ENCODE measurements around the gene SIVA1. TPM values are rescaled to one million over a fixed set of nuclear protein-coding genes. Genes with fewer than 3 reads are reported as not detected.
A peak's percentile ranks its signal among the peaks of the same experiment; 100 is the strongest.

SIVA1 gene
- total and polyA plus RNA-seq, 2 of the 8 experiments (the other 6 are each of a cell fraction or from before 2014, with no cell fraction given): 123 to 589 TPM

DNA sequence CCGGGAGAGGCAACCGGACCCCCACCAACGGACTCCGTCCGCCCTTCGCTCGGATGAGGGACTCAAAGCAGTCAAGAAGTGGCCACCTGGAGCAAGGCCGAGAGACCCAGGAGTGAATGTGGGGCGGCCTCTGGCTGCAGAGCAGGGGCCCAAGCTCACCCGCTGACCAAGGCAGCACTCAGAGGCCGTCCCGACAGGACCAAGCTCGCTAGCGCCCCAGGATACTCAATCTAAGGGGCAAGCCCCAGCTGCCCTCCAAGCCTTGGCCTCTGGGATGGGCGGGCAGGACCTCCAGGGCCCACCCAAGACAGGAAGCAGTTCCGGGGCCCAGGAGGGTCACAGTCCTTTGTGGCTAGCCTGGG is 41.7 kb downstream of the SIVA1 start (continued):
- TF ChIP-seq, protein P1, sequence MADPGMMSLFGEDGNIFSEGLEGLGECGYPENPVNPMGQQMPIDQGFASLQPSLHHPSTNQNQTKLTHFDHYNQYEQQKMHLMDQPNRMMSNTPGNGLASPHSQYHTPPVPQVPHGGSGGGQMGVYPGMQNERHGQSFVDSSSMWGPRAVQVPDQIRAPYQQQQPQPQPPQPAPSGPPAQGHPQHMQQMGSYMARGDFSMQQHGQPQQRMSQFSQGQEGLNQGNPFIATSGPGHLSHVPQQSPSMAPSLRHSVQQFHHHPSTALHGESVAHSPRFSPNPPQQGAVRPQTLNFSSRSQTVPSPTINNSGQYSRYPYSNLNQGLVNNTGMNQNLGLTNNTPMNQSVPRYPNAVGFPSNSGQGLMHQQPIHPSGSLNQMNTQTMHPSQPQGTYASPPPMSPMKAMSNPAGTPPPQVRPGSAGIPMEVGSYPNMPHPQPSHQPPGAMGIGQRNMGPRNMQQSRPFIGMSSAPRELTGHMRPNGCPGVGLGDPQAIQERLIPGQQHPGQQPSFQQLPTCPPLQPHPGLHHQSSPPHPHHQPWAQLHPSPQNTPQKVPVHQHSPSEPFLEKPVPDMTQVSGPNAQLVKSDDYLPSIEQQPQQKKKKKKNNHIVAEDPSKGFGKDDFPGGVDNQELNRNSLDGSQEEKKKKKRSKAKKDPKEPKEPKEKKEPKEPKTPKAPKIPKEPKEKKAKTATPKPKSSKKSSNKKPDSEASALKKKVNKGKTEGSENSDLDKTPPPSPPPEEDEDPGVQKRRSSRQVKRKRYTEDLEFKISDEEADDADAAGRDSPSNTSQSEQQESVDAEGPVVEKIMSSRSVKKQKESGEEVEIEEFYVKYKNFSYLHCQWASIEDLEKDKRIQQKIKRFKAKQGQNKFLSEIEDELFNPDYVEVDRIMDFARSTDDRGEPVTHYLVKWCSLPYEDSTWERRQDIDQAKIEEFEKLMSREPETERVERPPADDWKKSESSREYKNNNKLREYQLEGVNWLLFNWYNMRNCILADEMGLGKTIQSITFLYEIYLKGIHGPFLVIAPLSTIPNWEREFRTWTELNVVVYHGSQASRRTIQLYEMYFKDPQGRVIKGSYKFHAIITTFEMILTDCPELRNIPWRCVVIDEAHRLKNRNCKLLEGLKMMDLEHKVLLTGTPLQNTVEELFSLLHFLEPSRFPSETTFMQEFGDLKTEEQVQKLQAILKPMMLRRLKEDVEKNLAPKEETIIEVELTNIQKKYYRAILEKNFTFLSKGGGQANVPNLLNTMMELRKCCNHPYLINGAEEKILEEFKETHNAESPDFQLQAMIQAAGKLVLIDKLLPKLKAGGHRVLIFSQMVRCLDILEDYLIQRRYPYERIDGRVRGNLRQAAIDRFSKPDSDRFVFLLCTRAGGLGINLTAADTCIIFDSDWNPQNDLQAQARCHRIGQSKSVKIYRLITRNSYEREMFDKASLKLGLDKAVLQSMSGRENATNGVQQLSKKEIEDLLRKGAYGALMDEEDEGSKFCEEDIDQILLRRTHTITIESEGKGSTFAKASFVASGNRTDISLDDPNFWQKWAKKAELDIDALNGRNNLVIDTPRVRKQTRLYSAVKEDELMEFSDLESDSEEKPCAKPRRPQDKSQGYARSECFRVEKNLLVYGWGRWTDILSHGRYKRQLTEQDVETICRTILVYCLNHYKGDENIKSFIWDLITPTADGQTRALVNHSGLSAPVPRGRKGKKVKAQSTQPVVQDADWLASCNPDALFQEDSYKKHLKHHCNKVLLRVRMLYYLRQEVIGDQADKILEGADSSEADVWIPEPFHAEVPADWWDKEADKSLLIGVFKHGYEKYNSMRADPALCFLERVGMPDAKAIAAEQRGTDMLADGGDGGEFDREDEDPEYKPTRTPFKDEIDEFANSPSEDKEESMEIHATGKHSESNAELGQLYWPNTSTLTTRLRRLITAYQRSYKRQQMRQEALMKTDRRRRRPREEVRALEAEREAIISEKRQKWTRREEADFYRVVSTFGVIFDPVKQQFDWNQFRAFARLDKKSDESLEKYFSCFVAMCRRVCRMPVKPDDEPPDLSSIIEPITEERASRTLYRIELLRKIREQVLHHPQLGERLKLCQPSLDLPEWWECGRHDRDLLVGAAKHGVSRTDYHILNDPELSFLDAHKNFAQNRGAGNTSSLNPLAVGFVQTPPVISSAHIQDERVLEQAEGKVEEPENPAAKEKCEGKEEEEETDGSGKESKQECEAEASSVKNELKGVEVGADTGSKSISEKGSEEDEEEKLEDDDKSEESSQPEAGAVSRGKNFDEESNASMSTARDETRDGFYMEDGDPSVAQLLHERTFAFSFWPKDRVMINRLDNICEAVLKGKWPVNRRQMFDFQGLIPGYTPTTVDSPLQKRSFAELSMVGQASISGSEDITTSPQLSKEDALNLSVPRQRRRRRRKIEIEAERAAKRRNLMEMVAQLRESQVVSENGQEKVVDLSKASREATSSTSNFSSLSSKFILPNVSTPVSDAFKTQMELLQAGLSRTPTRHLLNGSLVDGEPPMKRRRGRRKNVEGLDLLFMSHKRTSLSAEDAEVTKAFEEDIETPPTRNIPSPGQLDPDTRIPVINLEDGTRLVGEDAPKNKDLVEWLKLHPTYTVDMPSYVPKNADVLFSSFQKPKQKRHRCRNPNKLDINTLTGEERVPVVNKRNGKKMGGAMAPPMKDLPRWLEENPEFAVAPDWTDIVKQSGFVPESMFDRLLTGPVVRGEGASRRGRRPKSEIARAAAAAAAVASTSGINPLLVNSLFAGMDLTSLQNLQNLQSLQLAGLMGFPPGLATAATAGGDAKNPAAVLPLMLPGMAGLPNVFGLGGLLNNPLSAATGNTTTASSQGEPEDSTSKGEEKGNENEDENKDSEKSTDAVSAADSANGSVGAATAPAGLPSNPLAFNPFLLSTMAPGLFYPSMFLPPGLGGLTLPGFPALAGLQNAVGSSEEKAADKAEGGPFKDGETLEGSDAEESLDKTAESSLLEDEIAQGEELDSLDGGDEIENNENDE (IDR thresholded peaks at IDR 0.05; ENCODE audit: insufficient replicate concordance, low read length): no peak
- TF ChIP-seq EZH2 (IDR thresholded peaks at IDR 0.05; ENCODE audit: low read depth, low read length, severe bottlenecking) (peak; percentile 42), TEAD4 (IDR thresholded peaks at IDR 0.05; ENCODE audit: low read depth, low read length) (no peak), CREB1 (IDR thresholded peaks at IDR 0.05) (no peak), SP4 (IDR thresholded peaks at IDR 0.05; ENCODE audit: low read length) (no peak), TAF7 (optimal IDR thresholded peaks at IDR 0.05; ENCODE audit: borderline replicate concordance, low read depth, low read length) (no peak), SIX5 (IDR thresholded peaks at IDR 0.05; ENCODE audit: low read depth, low read length) (no peak), RAD21 (IDR thresholded peaks at IDR 0.05 in 1 of 2, conservative IDR thresholded peaks at IDR 0.05 in 1 of 2; ENCODE audit: low read depth in 2 of 2, low read length in 2 of 2) (no peak), TAF1 (IDR thresholded peaks at IDR 0.05; ENCODE audit: low read depth, low read length) (no peak), FOSL1 (IDR thresholded peaks at IDR 0.05; ENCODE audit: insufficient read depth, low read depth, low read length) (no peak), SP1 (IDR thresholded peaks at IDR 0.05; ENCODE audit: low read depth, low read length) (no peak)
- TF ChIP-seq, protein P2, sequence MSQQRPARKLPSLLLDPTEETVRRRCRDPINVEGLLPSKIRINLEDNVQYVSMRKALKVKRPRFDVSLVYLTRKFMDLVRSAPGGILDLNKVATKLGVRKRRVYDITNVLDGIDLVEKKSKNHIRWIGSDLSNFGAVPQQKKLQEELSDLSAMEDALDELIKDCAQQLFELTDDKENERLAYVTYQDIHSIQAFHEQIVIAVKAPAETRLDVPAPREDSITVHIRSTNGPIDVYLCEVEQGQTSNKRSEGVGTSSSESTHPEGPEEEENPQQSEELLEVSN (IDR thresholded peaks at IDR 0.05): no peak
